ENCODE measurements around the gene DNMT3B.
A peak's percentile ranks its signal among the peaks of the same experiment; 100 is the strongest.
"Not testable (repeated sequence)": the region's sequence is repeated elsewhere in the genome, so short reads cannot be mapped to it uniquely, and the experiment has no call there.

Gene DNMT3B

GRCh38 chr20:32764005-32764960, 2.1 kb downstream of the DNMT3B start:
- 33% methylated on average over 14 of the region's 17 CpGs for WGBS
- no peak overlapping the region for H2BK5ac ChIP-seq (ENCODE audit: low read depth, low read length, poor library complexity, severe bottlenecking)

GRCh38 chr20:32765230-32765875, 3.2 kb downstream of the DNMT3B start:
- not testable (repeated sequence) for H3K14ac ChIP-seq (ENCODE audit: low read length in 2 of 2); H4K91ac ChIP-seq (ENCODE audit: low read length); H2BK12ac ChIP-seq (ENCODE audit: low read length in 2 of 2); H2AFZ ChIP-seq (ENCODE audit: low read depth, low read length); DNase-seq; H3K18ac ChIP-seq (ENCODE audit: low read depth in 1 of 2, low read length in 2 of 2); H3K4me3 ChIP-seq (ENCODE audit: insufficient read depth in 1 of 2, low read depth in 1 of 2, low read length in 2 of 2); H3K4ac ChIP-seq (ENCODE audit: low read depth in 1 of 2, low read length in 2 of 2); H2AK5ac ChIP-seq (ENCODE audit: low read length, severe bottlenecking); H3K27ac ChIP-seq (ENCODE audit: low read length, poor library complexity, severe bottlenecking); H2BK5ac ChIP-seq (ENCODE audit: low read depth, low read length, poor library complexity, severe bottlenecking); H3K36me3 ChIP-seq (ENCODE audit: control insufficient read depth in 1 of 2, insufficient read depth in 2 of 2, low read depth in 1 of 2, low read length in 2 of 2); H4K8ac ChIP-seq (ENCODE audit: low read length); H3K9me3 ChIP-seq (ENCODE audit: control insufficient read depth, low read length); H3K27me3 ChIP-seq (ENCODE audit: control insufficient read depth in 1 of 2, insufficient read depth in 1 of 2, low read length in 2 of 2); H3K4me2 ChIP-seq (ENCODE audit: low read length, poor library complexity, severe bottlenecking); H2BK120ac ChIP-seq (ENCODE audit: low read depth, low read length); H2BK15ac ChIP-seq (ENCODE audit: low read depth, poor library complexity, severe bottlenecking); H3K23ac ChIP-seq (ENCODE audit: low read length in 2 of 2)
- 92% methylated on average over 12 of the region's 17 CpGs for WGBS
- Histone ChIP-seq H3K9ac (ENCODE audit: low read length) (peak overlapping the region; percentile 18), H3K4me1 (ENCODE audit: control insufficient read depth, insufficient read depth, low read depth, low read length) (peaks cover 20% of the 10 kb centered on the region), H3K79me1 (replicated peaks; ENCODE audit: low read length, poor library complexity, severe bottlenecking) (peaks cover 25% of the 10 kb centered on the region)

More at GRCh38 chr20:32764005-32764960, 2.1 kb downstream of the DNMT3B start:
- Histone ChIP-seq H2BK15ac (ENCODE audit: low read depth, poor library complexity, severe bottlenecking) (no peak overlapping the region), H3K4me1 (ENCODE audit: control insufficient read depth, insufficient read depth, low read depth, low read length) (peaks cover 20% of the 10 kb centered on the region), H2AFZ (ENCODE audit: low read depth, low read length) (no peak overlapping the region), H3K18ac (ENCODE audit: low read depth in 1 of 2, low read length in 2 of 2) (peak overlapping the region in 1 of 2 experiments; percentile 18), H2BK12ac (ENCODE audit: low read length in 2 of 2) (no peak overlapping the region), H3K4me2 (ENCODE audit: low read length, poor library complexity, severe bottlenecking) (peak overlapping the region; percentile 88), H4K91ac (ENCODE audit: low read length) (peak overlapping the region; percentile 34), H3K27ac (ENCODE audit: low read length, poor library complexity, severe bottlenecking) (no peak overlapping the region), H3K27me3 (ENCODE audit: control insufficient read depth in 1 of 2, insufficient read depth in 1 of 2, low read length in 2 of 2) (no peaks in the 10 kb centered on the region), H2AK5ac (ENCODE audit: low read length, severe bottlenecking) (peak overlapping the region; percentile 33), H4K8ac (ENCODE audit: low read length) (peak overlapping the region; percentile 59), H3K79me1 (replicated peaks; ENCODE audit: low read length, poor library complexity, severe bottlenecking) (peaks cover 22% of the 10 kb centered on the region), H3K4ac (ENCODE audit: low read depth in 1 of 2, low read length in 2 of 2) (peak overlapping the region in 1 of 2 experiments; percentile 20), H2BK120ac (ENCODE audit: low read depth, low read length) (no peak overlapping the region), H3K23ac (ENCODE audit: low read length in 2 of 2) (peak overlapping the region in 1 of 2 experiments; percentile 9), H3K9ac (ENCODE audit: low read length) (peak overlapping the region; percentile 90), H3K4me3 (ENCODE audit: insufficient read depth in 1 of 2, low read depth in 1 of 2, low read length in 2 of 2) (peak overlapping the region in 1 of 2 experiments; percentile 95), H3K9me3 (ENCODE audit: control insufficient read depth, low read length) (no peaks in the 10 kb centered on the region), H3K14ac (ENCODE audit: low read length in 2 of 2) (no peak overlapping the region), H3K36me3 (ENCODE audit: control insufficient read depth in 1 of 2, insufficient read depth in 2 of 2, low read depth in 1 of 2, low read length in 2 of 2) (no peaks in the 10 kb centered on the region)
- DNase-seq, result no peak

GRCh38 chr20:32767418-32768198, 5.4 kb downstream of the DNMT3B start:
- Histone ChIP-seq H3K27me3 (ENCODE audit: control insufficient read depth in 1 of 2, insufficient read depth in 1 of 2, low read length in 2 of 2) (no peaks in the 10 kb centered on the region), H4K8ac (ENCODE audit: low read length) (no peak overlapping the region), H3K9ac (ENCODE audit: low read length) (no peak overlapping the region), H3K79me1 (replicated peaks; ENCODE audit: low read length, poor library complexity, severe bottlenecking) (peaks cover 28% of the 10 kb centered on the region), H3K4me2 (ENCODE audit: low read length, poor library complexity, severe bottlenecking) (no peak overlapping the region), H3K9me3 (ENCODE audit: control insufficient read depth, low read length) (no peaks in the 10 kb centered on the region), H2AFZ (ENCODE audit: low read depth, low read length) (no peak overlapping the region), H2BK120ac (ENCODE audit: low read depth, low read length) (no peak overlapping the region), H3K27ac (ENCODE audit: low read length, poor library complexity, severe bottlenecking) (no peak overlapping the region), H3K4ac (ENCODE audit: low read depth in 1 of 2, low read length in 2 of 2) (no peak overlapping the region), H3K18ac (ENCODE audit: low read depth in 1 of 2, low read length in 2 of 2) (no peak overlapping the region), H2BK15ac (ENCODE audit: low read depth, poor library complexity, severe bottlenecking) (no peak overlapping the region), H3K4me3 (ENCODE audit: insufficient read depth in 1 of 2, low read depth in 1 of 2, low read length in 2 of 2) (no peak overlapping the region), H3K14ac (ENCODE audit: low read length in 2 of 2) (peak overlapping the region in 1 of 2 experiments; percentile 31), H3K23ac (ENCODE audit: low read length in 2 of 2) (no peak overlapping the region), H4K91ac (ENCODE audit: low read length) (no peak overlapping the region), H2AK5ac (ENCODE audit: low read length, severe bottlenecking) (no peak overlapping the region), H3K4me1 (ENCODE audit: control insufficient read depth, insufficient read depth, low read depth, low read length) (peaks cover 18% of the 10 kb centered on the region), H3K36me3 (ENCODE audit: control insufficient read depth in 1 of 2, insufficient read depth in 2 of 2, low read depth in 1 of 2, low read length in 2 of 2) (no peaks in the 10 kb centered on the region), H2BK12ac (ENCODE audit: low read length in 2 of 2) (no peak overlapping the region), H2BK5ac (ENCODE audit: low read depth, low read length, poor library complexity, severe bottlenecking) (no peak overlapping the region)
- WGBS, result 98% methylated on average over 9 of the region's 9 CpGs
- no peak for DNase-seq

Measured in mesenchymal stem cell (in vitro differentiated cells and primary cell).